ENCODE results near the gene ABCA12.

Gene ABCA12

GRCh38 chr2:215119847-215120246, 18.6 kb downstream of the ABCA12 start:
- no peak for DNase-seq (ENCODE audit: low read depth in 2 of 2)

- DNase-seq (ENCODE audit: low read depth in 2 of 2): no peak
Measured at GRCh38 chr2:215110918-215111317, 27.5 kb downstream of the ABCA12 start.

GRCh38 chr2:215107216-215108056, 31.0 kb downstream of the ABCA12 start:
- DNase-seq (ENCODE audit: low read depth in 2 of 2): no peak

GRCh38 chr2:215105607-215106354, 32.6 kb downstream of the ABCA12 start:
- no peak for DNase-seq (ENCODE audit: low read depth in 2 of 2)

- no peak for DNase-seq (ENCODE audit: low read depth in 2 of 2)
Measured at GRCh38 chr2:215104226-215104625, 34.2 kb downstream of the ABCA12 start.

- DNase-seq (ENCODE audit: low read depth in 2 of 2): no peak
Measured at GRCh38 chr2:215098875-215099274, 39.6 kb downstream of the ABCA12 start.

- DNase-seq (ENCODE audit: low read depth in 2 of 2): no peak
Measured at GRCh38 chr2:215084080-215084479, 54.3 kb downstream of the ABCA12 start.

GRCh38 chr2:215083146-215083545, 55.3 kb downstream of the ABCA12 start:
- DNase-seq (ENCODE audit: low read depth in 2 of 2): no peak

GRCh38 chr2:215082446-215082845, 56.0 kb downstream of the ABCA12 start:
- no peak for DNase-seq (ENCODE audit: low read depth in 2 of 2)

GRCh38 chr2:215080545-215080944, 57.9 kb downstream of the ABCA12 start:
- no peak for DNase-seq (ENCODE audit: low read depth in 2 of 2)

- no peak for DNase-seq (ENCODE audit: low read depth in 2 of 2)
Measured at GRCh38 chr2:215071676-215072075, 66.8 kb downstream of the ABCA12 start.

GRCh38 chr2:215068399-215068798, 70.0 kb downstream of the ABCA12 start:
- no peak for DNase-seq (ENCODE audit: low read depth in 2 of 2)

GRCh38 chr2:215066124-215066523, 72.3 kb downstream of the ABCA12 start:
- DNase-seq (ENCODE audit: low read depth in 2 of 2): no peak

- no peak for DNase-seq (ENCODE audit: low read depth in 2 of 2)
Measured at GRCh38 chr2:215063526-215063925, 74.9 kb downstream of the ABCA12 start.

- DNase-seq (ENCODE audit: low read depth in 2 of 2): no peak
Measured at GRCh38 chr2:215060861-215061536, 77.4 kb downstream of the ABCA12 start.

- no peak for DNase-seq (ENCODE audit: low read depth in 2 of 2)
Measured at GRCh38 chr2:215059724-215060123, 78.7 kb downstream of the ABCA12 start.

- DNase-seq (ENCODE audit: low read depth in 2 of 2): no peak
Measured at GRCh38 chr2:215055891-215056290, 82.5 kb downstream of the ABCA12 start.

GRCh38 chr2:215052810-215053209, 85.6 kb downstream of the ABCA12 start:
- no peak for DNase-seq (ENCODE audit: low read depth in 2 of 2)

GRCh38 chr2:215052404-215052803, 86.0 kb downstream of the ABCA12 start:
- DNase-seq (ENCODE audit: low read depth in 2 of 2): no peak

GRCh38 chr2:215049341-215049740, 89.1 kb downstream of the ABCA12 start:
- no peak for DNase-seq (ENCODE audit: low read depth in 2 of 2)

- no peak for DNase-seq (ENCODE audit: low read depth in 2 of 2)
Measured at GRCh38 chr2:215038421-215038820, 100.0 kb downstream of the ABCA12 start.

GRCh38 chr2:215036314-215036713, 102.1 kb downstream of the ABCA12 start:
- no peak for DNase-seq (ENCODE audit: low read depth in 2 of 2)

GRCh38 chr2:215034154-215034553, 104.3 kb downstream of the ABCA12 start:
- DNase-seq (ENCODE audit: low read depth in 2 of 2): no peak
